GOT3 (cell line): ENCODE data around the gene RNF224.
"Not testable (repeated sequence)": the region's sequence is repeated elsewhere in the genome, so short reads cannot be mapped to it uniquely, and the experiment has no call there.

Experiments used
- DNase-seq: peaks from one replicate; lab custom pipeline; 2025; ENCODE audit warnings: mixed read lengths; lab: John Stamatoyannopoulos, UW

The RNF224 gene

GRCh38 chr9:137240841-137241489 is 13.7 kb downstream of the RNF224 start, which contains the start of gene TUBB4B:
Gene TUBB4B, plus strand, starts transcription at chr9:137241287. Its CDS starts 74 bp downstream, at chr9:137241361.
- DNase-seq, result peak; percentile 97

- no peak for DNase-seq
Measured at GRCh38 chr9:137241490-137242268, 14.4 kb downstream of the RNF224 start.

- no peak for DNase-seq
Measured at GRCh38 chr9:137242269-137243203, 15.2 kb downstream of the RNF224 start.

GRCh38 chr9:137243266-137243625 is 15.9 kb downstream of the RNF224 start:
- not testable (repeated sequence) for DNase-seq

- DNase-seq, result no peak
Measured at GRCh38 chr9:137243626-137244485, 16.6 kb downstream of the RNF224 start.

- DNase-seq, result no peak
Measured at GRCh38 chr9:137244486-137245449, 17.5 kb downstream of the RNF224 start.

GRCh38 chr9:137245450-137246421 is 18.4 kb downstream of the RNF224 start:
- DNase-seq, result no peak

GRCh38 chr9:137247135-137247915 is 20.0 kb downstream of the RNF224 start:
- DNase-seq, result no peak

- no peak for DNase-seq
Measured at GRCh38 chr9:137247916-137248175, 20.5 kb downstream of the RNF224 start.

GRCh38 chr9:137250329-137251193 is 23.3 kb downstream of the RNF224 start:
- DNase-seq, result no peak

- no peak for DNase-seq
Measured at GRCh38 chr9:137251194-137251461, 23.8 kb downstream of the RNF224 start, which contains the start of gene STPG3. Gene STPG3, plus strand, starts transcription at chr9:137251286. Its CDS starts 1 bp downstream, at chr9:137251287.

- no peak for DNase-seq
Measured at GRCh38 chr9:137251490-137252268, 24.4 kb downstream of the RNF224 start.

GRCh38 chr9:137252555-137253506 is 25.5 kb downstream of the RNF224 start:
- no peak for DNase-seq

GRCh38 chr9:137253717-137254623 is 26.7 kb downstream of the RNF224 start:
- DNase-seq, result no peak
